SK-N-SH treated with all-trans-retinoic acid at 6 μM for 48 hours (cell line): ENCODE results near the gene MPP1.

Experiments
- ATAC-seq: fragments of 200-7000 bp; cut with Tn5 transposase; 3 replicates; pipeline ENCODE4 v1.9.1; 2020; ENCODE audit warnings: mild to moderate bottlenecking, moderate library complexity
- ARNTL ChIP-seq: fragments of 450-650 bp; formaldehyde crosslinking; IDR thresholded peaks from 2 replicates; pipeline ENCODE4 v1.5.0; 2020; ENCODE audit warnings: low read depth, mild to moderate bottlenecking, moderate library complexity, borderline replicate concordance
- BACH2 ChIP-seq: fragments of 250-450 bp; sonication (Bioruptor Pico); IDR thresholded peaks from 2 replicates; pipeline ENCODE4 v1.9.0; 2021; ENCODE audit warnings: mild to moderate bottlenecking, borderline replicate concordance
- CREB5 ChIP-seq: fragments of 250-450 bp; sonication (Bioruptor Pico); IDR thresholded peaks from 2 replicates; pipeline ENCODE4 v1.5.1; 2020; ENCODE audit warnings: low read depth, mild to moderate bottlenecking, moderate library complexity
- CSDC2 ChIP-seq: fragments of 250-450 bp; sonication (Bioruptor Pico); IDR thresholded peaks from 2 replicates; pipeline ENCODE4 v1.5.0; 2020; ENCODE audit warnings: mild to moderate bottlenecking, moderate library complexity
- ESRRG ChIP-seq: fragments of 250-450 bp; sonication (Bioruptor Pico); IDR thresholded peaks from 2 replicates; pipeline ENCODE4 v1.6.1; 2021; ENCODE audit warnings: mild to moderate bottlenecking
- ISL1 ChIP-seq: fragments of 250-450 bp; sonication (Bioruptor Pico); IDR thresholded peaks from 2 replicates; pipeline ENCODE4 v2.1.2; 2022; ENCODE audit warnings: mild to moderate bottlenecking, moderate library complexity
- PATZ1 ChIP-seq: fragments of 250-450 bp; sonication (Bioruptor Pico); IDR thresholded peaks from 2 replicates; pipeline ENCODE4 v1.8.0; 2020; ENCODE audit warnings: mild to moderate bottlenecking, moderate library complexity, borderline replicate concordance
- POU6F1 ChIP-seq: fragments of 250-450 bp; sonication (Bioruptor Pico); IDR thresholded peaks from 2 replicates; pipeline ENCODE4 v1.8.0; 2021; ENCODE audit warnings: low read depth, mild to moderate bottlenecking, moderate library complexity, borderline replicate concordance
- PPARA ChIP-seq: fragments of 250-450 bp; sonication (Bioruptor Pico); IDR thresholded peaks from 2 replicates; pipeline ENCODE4 v1.5.0; 2020; ENCODE audit warnings: mild to moderate bottlenecking, borderline replicate concordance
- RARB ChIP-seq: fragments of 250-450 bp; sonication (Bioruptor Pico); IDR thresholded peaks from 2 replicates; pipeline ENCODE4 v1.8.0; 2021; ENCODE audit warnings: mild to moderate bottlenecking, moderate library complexity
- SNAI2 ChIP-seq: fragments of 250-450 bp; sonication (Bioruptor Pico); IDR thresholded peaks from 2 replicates; pipeline ENCODE4 v1.5.0; 2020; ENCODE audit warnings: mild to moderate bottlenecking, moderate library complexity
- TCF4 ChIP-seq: fragments of 250-450 bp; sonication (Bioruptor Pico); IDR thresholded peaks from 2 replicates; pipeline ENCODE4 v1.8.0; 2021; ENCODE audit warnings: mild to moderate bottlenecking, moderate library complexity, borderline replicate concordance
- TOX ChIP-seq: fragments of 250-450 bp; sonication (Bioruptor Pico); IDR thresholded peaks from 2 replicates; pipeline ENCODE4 v1.8.0; 2021; ENCODE audit warnings: mild to moderate bottlenecking, moderate library complexity, borderline replicate concordance
- TSHZ2 ChIP-seq: fragments of 250-450 bp; sonication (Bioruptor Pico); IDR thresholded peaks from 2 replicates; pipeline ENCODE4 v1.5.0; 2020; ENCODE audit warnings: mild to moderate bottlenecking, moderate library complexity
- ZC3H10 ChIP-seq: fragments of 250-450 bp; sonication (Bioruptor Pico); IDR thresholded peaks from 2 replicates; pipeline ENCODE4 v1.5.1; 2021; ENCODE audit warnings: mild to moderate bottlenecking, moderate library complexity
- ZFP3 ChIP-seq: fragments of 250-450 bp; sonication (Bioruptor Pico); IDR thresholded peaks from 2 replicates; pipeline ENCODE4 v1.5.0; 2020; ENCODE audit warnings: mild to moderate bottlenecking, moderate library complexity
- ZFP30 ChIP-seq: fragments of 450-650 bp; formaldehyde crosslinking; IDR thresholded peaks from 2 replicates; pipeline ENCODE4 v1.5.0; 2022; ENCODE audit warnings: mild to moderate bottlenecking, moderate library complexity
- ZNF565 ChIP-seq: fragments of 450-650 bp; formaldehyde crosslinking; conservative IDR thresholded peaks from 2 replicates; pipeline ENCODE4 v1.5.0; 2020; ENCODE audit warnings: low read depth, mild to moderate bottlenecking, moderate library complexity
- ZNF70 ChIP-seq: fragments of 450-650 bp; formaldehyde crosslinking; IDR thresholded peaks from 2 replicates; pipeline ENCODE4 v1.5.0; 2020; ENCODE audit warnings: mild to moderate bottlenecking, moderate library complexity
- ZNF8 ChIP-seq: fragments of 450-650 bp; formaldehyde crosslinking; IDR thresholded peaks from 2 replicates; pipeline ENCODE4 v1.5.0; 2020; ENCODE audit warnings: mild to moderate bottlenecking, moderate library complexity

MPP1 gene

GRCh38 chrX:154797006-154797405, 8.3 kb downstream of the MPP1 start:
- ATAC-seq = no peak
- TF ChIP-seq RARB (CRISPR knock-in tag) = no peak
- TF ChIP-seq TSHZ2 = no peak
- TF ChIP-seq SNAI2 (CRISPR knock-in tag) = no peak
- TF ChIP-seq ZC3H10 (CRISPR knock-in tag) = no peak
- no peak for TF ChIP-seq PPARA (CRISPR knock-in tag)
- TF ChIP-seq ZNF70 (CRISPR knock-in tag) = no peak
- TF ChIP-seq ZNF565 (CRISPR knock-in tag) = no peak
- no peak for TF ChIP-seq ARNTL
- TF ChIP-seq CSDC2 (CRISPR knock-in tag) = no peak
- no peak for TF ChIP-seq ZFP3 (CRISPR knock-in tag)
- no peak for TF ChIP-seq ESRRG

- no peak for ATAC-seq
- TF ChIP-seq POU6F1 (CRISPR knock-in tag) (no peak), PATZ1 (no peak), PPARA (CRISPR knock-in tag) (no peak), ZNF565 (CRISPR knock-in tag) (no peak), ARNTL (no peak), ISL1 (CRISPR knock-in tag) (no peak), CREB5 (CRISPR knock-in tag) (no peak), BACH2 (CRISPR knock-in tag) (no peak), ZFP30 (CRISPR knock-in tag) (no peak), TOX (CRISPR knock-in tag) (no peak), CSDC2 (CRISPR knock-in tag) (no peak)
Observed at GRCh38 chrX:154795016-154795415, 10.3 kb downstream of the MPP1 start.

GRCh38 chrX:154793084-154793795, 12.0 kb downstream of the MPP1 start:
- no peak for ATAC-seq
- TF ChIP-seq CREB5 (CRISPR knock-in tag) (no peak), CSDC2 (CRISPR knock-in tag) (no peak), ISL1 (CRISPR knock-in tag) (no peak), ZNF8 (CRISPR knock-in tag) (no peak)

GRCh38 chrX:154791939-154792338, 13.3 kb downstream of the MPP1 start:
- no peak for TF ChIP-seq TCF4
- no peak for TF ChIP-seq CREB5 (CRISPR knock-in tag)
- TF ChIP-seq, all 23 proteins: peak for 0
- ATAC-seq = no peak
